Loucy (cell line): Measurements from ENCODE around the gene KCNMA1.

ENCODE experiments used
- H2AFZ ChIP-seq: fragments of 200-600 bp; sonication (generic); 2 replicates; pipeline ENCODE4 v1.6.0; 2016; ENCODE audit warnings: antibody characterized with exemption, mild to moderate bottlenecking, low read length, moderate library complexity
- H3F3A ChIP-seq: fragments of 200-600 bp; 2 replicates; pipeline ENCODE4 v1.6.0; 2016; ENCODE audit warnings: antibody characterized with exemption, low read depth, mild to moderate bottlenecking
- H3K27me3 ChIP-seq: fragments of 200-600 bp; sonication (generic); 2 replicates; pipeline ENCODE4 v1.6.1; 2014; ENCODE audit warnings: low read length, mild to moderate bottlenecking; ENCODE audit not compliant: insufficient read depth, poor library complexity, severe bottlenecking
- H3K36me3 ChIP-seq: fragments of 200-600 bp; sonication (generic); 2 replicates; pipeline ENCODE4 v1.6.1; 2016; ENCODE audit warnings: low read length; ENCODE audit not compliant: insufficient read depth
- H3K4me1 ChIP-seq: fragments of 200-600 bp; sonication (generic); 2 replicates; pipeline ENCODE4 v1.5.1; 2014; ENCODE audit warnings: low read length, mild to moderate bottlenecking; ENCODE audit not compliant: insufficient read depth, poor library complexity, severe bottlenecking
- H3K4me2 ChIP-seq: fragments of 200-600 bp; sonication (generic); 2 replicates; pipeline ENCODE4 v1.6.0; 2014; ENCODE audit warnings: antibody characterized with exemption, low read length, low read depth, mild to moderate bottlenecking; ENCODE audit not compliant: poor library complexity, severe bottlenecking
- H3K4me3 ChIP-seq: fragments of 200-600 bp; sonication (generic); 2 replicates; pipeline ENCODE4 v1.5.1; 2014; ENCODE audit warnings: low read length, mild to moderate bottlenecking, mixed read lengths; ENCODE audit not compliant: poor library complexity, severe bottlenecking
- H3K79me2 ChIP-seq: fragments of 200-600 bp; sonication (generic); 2 replicates; pipeline ENCODE4 v1.6.1; 2014; ENCODE audit warnings: low read length; ENCODE audit not compliant: insufficient read depth
- H3K9ac ChIP-seq: fragments of 200-600 bp; sonication (generic); 2 replicates; pipeline ENCODE4 v1.6.0; 2014; ENCODE audit warnings: mild to moderate bottlenecking, low read depth, low read length, moderate library complexity; ENCODE audit not compliant: poor library complexity, severe bottlenecking
- H3K9me2 ChIP-seq: fragments of 200-600 bp; sonication (generic); replicated peaks from 2 replicates; pipeline ENCODE4 v1.6.1; 2016; ENCODE audit warnings: low read depth, low read length, mixed read lengths
- H3K9me3 ChIP-seq: fragments of 200-600 bp; sonication (generic); 2 replicates; pipeline ENCODE4 v1.6.1; 2014; ENCODE audit warnings: mild to moderate bottlenecking, antibody characterized with exemption, low read length, low read depth; ENCODE audit not compliant: insufficient read depth
- H4K20me1 ChIP-seq: fragments of 200-600 bp; sonication (generic); 2 replicates; pipeline ENCODE4 v1.6.0; 2014; ENCODE audit warnings: antibody characterized with exemption, low read length, mild to moderate bottlenecking; ENCODE audit not compliant: insufficient read depth, poor library complexity, severe bottlenecking
- CTCF ChIP-seq: fragments of 200-600 bp; sonication (generic); conservative IDR thresholded peaks from 2 replicates; pipeline ENCODE4 v1.5.1; 2014; ENCODE audit warnings: mild to moderate bottlenecking, antibody characterized with exemption, low read length
- EZH2phosphoT487 ChIP-seq: fragments of 200-600 bp; IDR thresholded peaks from 2 replicates; pipeline ENCODE4 v1.6.1; 2018; ENCODE audit warnings: antibody characterized with exemption, mild to moderate bottlenecking, moderate library complexity, borderline replicate concordance

Gene KCNMA1

DNA sequence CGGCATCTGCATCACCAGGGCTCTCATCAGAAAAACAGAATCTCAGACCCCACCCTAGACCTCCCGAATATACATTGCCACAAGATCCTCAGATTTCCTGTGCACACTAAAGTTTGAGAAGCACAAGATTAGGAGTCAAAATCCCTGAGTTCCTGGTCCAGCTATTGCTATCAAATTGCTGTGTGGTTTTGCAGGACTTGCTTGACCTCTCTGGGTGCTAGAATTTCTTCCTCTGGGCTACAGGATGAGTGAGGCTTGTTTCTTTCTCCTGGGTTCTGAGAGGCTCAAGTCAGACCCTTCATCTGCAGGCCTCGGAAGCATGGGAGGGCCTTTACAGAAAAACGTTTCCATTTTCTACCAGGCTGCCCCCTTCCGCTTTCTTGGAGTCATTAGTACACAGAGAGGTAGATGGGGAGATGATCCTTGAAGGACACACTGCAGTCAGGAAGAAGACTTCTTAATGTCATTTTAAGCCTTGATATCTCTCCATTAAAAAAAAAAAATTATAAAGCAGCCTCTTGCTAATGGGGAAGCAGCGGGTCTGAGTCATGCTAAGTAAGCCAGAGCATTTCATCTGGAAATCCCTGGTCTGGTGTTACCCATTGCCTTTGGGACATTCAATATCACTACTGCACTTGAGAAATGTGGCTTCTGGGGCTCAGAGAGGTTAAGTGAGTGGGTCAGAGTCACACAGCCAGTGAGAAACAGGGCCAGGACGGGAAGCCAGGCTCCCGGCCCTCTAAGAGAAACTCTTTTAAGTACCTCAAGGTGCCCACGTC lies 173.5 kb downstream of the KCNMA1 start:
- Histone ChIP-seq H3K79me2 (no peaks in the 10 kb centered on the region), H3K9me3 (no peaks in the 10 kb centered on the region), H3K9ac (no peak overlapping the region), H4K20me1 (no peaks in the 10 kb centered on the region), H3K4me2 (no peak overlapping the region), H3F3A (no peaks in the 10 kb centered on the region), H3K9me2 (no peaks in the 10 kb centered on the region), H3K4me1 (no peaks in the 10 kb centered on the region), H3K4me3 (no peak overlapping the region), H3K36me3 (no peaks in the 10 kb centered on the region), H2AFZ (no peak overlapping the region), H3K27me3 (no peaks in the 10 kb centered on the region)
- TF ChIP-seq EZH2phosphoT487 (no peak), CTCF (no peak)

GRCh38 chr10:77463499-77463898 lies 174.1 kb downstream of the KCNMA1 start:
- no peak overlapping the region for H3K9ac ChIP-seq
- H3K4me1 ChIP-seq = no peaks in the 10 kb centered on the region
- H3K9me2 ChIP-seq = no peaks in the 10 kb centered on the region
- H3F3A ChIP-seq = no peaks in the 10 kb centered on the region
- H3K79me2 ChIP-seq = no peaks in the 10 kb centered on the region
- no peaks in the 10 kb centered on the region for H3K27me3 ChIP-seq
- no peak overlapping the region for H2AFZ ChIP-seq
- no peaks in the 10 kb centered on the region for H3K9me3 ChIP-seq
- H3K4me2 ChIP-seq = no peak overlapping the region
- TF ChIP-seq CTCF (no peak), EZH2phosphoT487 (no peak)
- H3K4me3 ChIP-seq = no peak overlapping the region
- no peaks in the 10 kb centered on the region for H4K20me1 ChIP-seq
- no peaks in the 10 kb centered on the region for H3K36me3 ChIP-seq

- no peaks in the 10 kb centered on the region for H3F3A ChIP-seq
- H3K9me2 ChIP-seq = no peaks in the 10 kb centered on the region
- H3K4me1 ChIP-seq = no peaks in the 10 kb centered on the region
- no peaks in the 10 kb centered on the region for H3K27me3 ChIP-seq
- TF ChIP-seq EZH2phosphoT487 (no peak), CTCF (no peak)
- H3K36me3 ChIP-seq = no peaks in the 10 kb centered on the region
- H4K20me1 ChIP-seq = no peaks in the 10 kb centered on the region
- no peak overlapping the region for H3K4me2 ChIP-seq
- H3K9me3 ChIP-seq = no peaks in the 10 kb centered on the region
- no peak overlapping the region for H3K9ac ChIP-seq
- H3K4me3 ChIP-seq = no peak overlapping the region
- H3K79me2 ChIP-seq = no peaks in the 10 kb centered on the region
- no peak overlapping the region for H2AFZ ChIP-seq
Observed at GRCh38 chr10:77461636-77462296, 175.8 kb downstream of the KCNMA1 start.
